Suprapubic skin (tissue), 4 donors: ENCODE results near the gene KIRREL3.

Experiments used
- POLR2A ChIP-seq, 2 donors: fragments of 450-650 bp; IDR thresholded peaks; one replicate each; pipeline ENCODE4 v1.6.1; 2017; ENCODE audit warnings: antibody characterized with exemption in 2 of 2, mild to moderate bottlenecking in 2 of 2, moderate library complexity in 2 of 2
- POLR2AphosphoS5 ChIP-seq, 3 donors: sonication (generic); formaldehyde crosslinking; IDR thresholded peaks; one replicate each; pipeline ENCODE4 v1.6.1; 2017; ENCODE audit warnings: antibody characterized with exemption in 3 of 3

DNA sequence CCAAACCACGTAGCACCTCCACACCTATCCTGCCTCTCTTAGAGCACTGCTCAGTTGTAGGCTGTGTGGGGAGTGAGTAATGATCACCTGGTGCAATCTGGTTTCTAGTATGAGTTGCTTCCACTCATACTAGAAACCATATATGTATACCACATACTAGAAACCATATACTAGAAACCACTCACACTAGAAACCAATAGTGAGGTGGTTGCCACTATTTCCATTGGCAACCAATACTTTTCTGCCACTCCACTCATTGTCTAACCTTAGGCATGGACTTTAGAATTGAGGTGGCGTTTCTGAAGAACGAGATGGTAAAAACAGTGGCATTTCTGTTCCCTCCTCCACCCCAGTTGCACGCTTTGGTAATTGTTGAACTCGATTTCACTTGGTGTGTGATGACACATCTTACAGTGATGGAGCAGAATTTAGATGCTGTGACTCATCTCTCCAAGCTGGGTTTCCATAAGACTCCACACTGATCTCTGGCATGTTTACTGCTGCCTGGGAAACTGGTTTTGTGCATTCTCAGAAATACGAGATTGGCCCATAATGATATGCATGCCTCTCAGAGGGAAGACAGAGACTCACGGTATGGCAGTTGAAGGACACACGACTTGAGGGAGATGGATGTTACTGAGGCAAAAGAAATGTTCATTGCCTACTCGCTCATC, 82.9 kb downstream of the KIRREL3 start:
- TF ChIP-seq POLR2A (IDR thresholded peaks at IDR 0.05) (no peak), POLR2AphosphoS5 (IDR thresholded peaks at IDR 0.05) (no peak)
